Thymus (tissue), 11 donors: ENCODE measurements around the gene TBCCD1. TPM values are rescaled to one million over a fixed set of nuclear protein-coding genes. Genes with fewer than 3 reads are reported as not detected.
"Not testable (repeated sequence)": the region's sequence is repeated elsewhere in the genome, so short reads cannot be mapped to it uniquely, and the experiment has no call there.

Experiments used
- DNase-seq, 9 donors: peaks; one replicate each; pipeline ENCODE4 v3.0.0-alpha.2; 2013; ENCODE audit warnings: low spot score in 9 of 9, low read depth in 6 of 9, missing footprints in 1 of 9
- H3K27ac ChIP-seq, 2 donors: one replicate each; pipeline ENCODE4 v1.5.1; 2013; ENCODE audit warnings: control low read depth in 1 of 2, low read depth in 1 of 2, low read length in 1 of 2, mild to moderate bottlenecking in 1 of 2, moderate library complexity in 1 of 2
- H3K27me3 ChIP-seq, 2 donors: one replicate each; pipeline ENCODE4 v1.5.1; 2013; ENCODE audit warnings: low read length in 1 of 2; ENCODE audit not compliant: control insufficient read depth in 2 of 2, insufficient read depth in 1 of 2
- H3K36me3 ChIP-seq, 2 donors: one replicate each; pipeline ENCODE4 v1.5.1; 2013; ENCODE audit warnings: low read length in 1 of 2, mild to moderate bottlenecking in 1 of 2, moderate library complexity in 1 of 2; ENCODE audit not compliant: control insufficient read depth in 2 of 2, insufficient read depth in 2 of 2
- H3K4me1 ChIP-seq, 2 donors: one replicate each; pipeline ENCODE4 v1.5.1; 2013; ENCODE audit warnings: low read length in 2 of 2; ENCODE audit not compliant: control insufficient read depth in 2 of 2, insufficient read depth in 2 of 2
- H3K4me3 ChIP-seq, 2 donors: one replicate each; pipeline ENCODE4 v1.5.1; 2013; ENCODE audit warnings: low read length in 2 of 2, control low read depth in 1 of 2, mild to moderate bottlenecking in 1 of 2
- H3K9me3 ChIP-seq, 2 donors: one replicate each; pipeline ENCODE4 v1.5.1; 2013; ENCODE audit warnings: low read length in 1 of 2, mild to moderate bottlenecking in 1 of 2; ENCODE audit not compliant: control insufficient read depth in 2 of 2, insufficient read depth in 1 of 2
- WGBS: extraction: QIAGEN DNeasy Blood & Tissue Kit; methylation state at CpG from one replicate; pipeline ENCODE4 v1.1.7; 2013; 5-methylcytosine and 5-hydroxymethylcytosine counted together
- polyA plus RNA-seq: library from polyadenylated mRNA; stranded (reverse); fragments of 200-250 nt; gene quantifications from one replicate; pipeline ENCODE4 v1.2.3, GENCODE V29; 2013
- total RNA-seq: library from RNA; stranded (reverse); fragments of 120-200 nt; gene quantifications from one replicate; pipeline ENCODE4 v1.2.4, GENCODE V29; 2013
- donor health status: healthy.

The TBCCD1 gene
- total and polyA plus RNA-seq, 2 donors = 7.3 to 14.2 TPM

DNA sequence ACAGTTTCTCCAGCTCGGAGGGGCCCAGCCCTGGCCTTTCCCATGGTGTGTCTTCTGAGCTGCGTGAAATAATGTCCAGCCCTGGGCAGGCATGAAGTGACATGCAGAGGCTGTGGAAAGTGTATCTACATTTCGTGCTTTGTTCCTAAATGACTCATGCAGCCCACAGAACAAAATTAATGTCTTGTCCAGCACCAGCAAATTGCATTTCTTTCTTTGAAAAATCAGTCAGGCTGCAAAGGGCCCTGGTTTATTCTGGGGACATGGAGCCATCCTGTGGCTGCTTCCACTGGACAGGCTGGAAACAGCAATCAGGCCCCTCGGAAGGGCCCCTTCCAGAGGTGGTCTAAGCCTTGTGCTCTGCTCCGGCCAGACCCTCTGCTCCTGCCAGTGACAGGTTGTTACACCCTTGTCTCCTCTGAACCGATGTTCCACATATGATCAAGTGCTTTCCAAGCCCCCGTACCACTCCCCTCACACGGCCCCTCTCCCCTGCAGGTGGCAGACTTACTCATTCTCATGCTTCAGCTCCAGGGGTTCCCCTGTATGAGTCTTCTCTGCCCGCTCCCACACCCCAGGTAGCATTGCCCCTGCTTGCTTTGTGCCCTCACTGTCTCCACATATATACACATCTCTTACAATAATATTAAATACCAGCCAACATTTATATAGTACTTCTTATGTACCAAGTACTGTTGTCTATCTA, 56.6 kb downstream of the TBCCD1 start:
- 92% methylated on average over 9 of the region's 9 CpGs for WGBS
- no peak for DNase-seq
- H3K27me3 ChIP-seq = no peaks in the 10 kb centered on the region
- no peaks in the 10 kb centered on the region for H3K36me3 ChIP-seq
- no peaks in the 10 kb centered on the region for H3K9me3 ChIP-seq
- H3K27ac ChIP-seq = no peak overlapping the region
- no peak overlapping the region for H3K4me3 ChIP-seq
- H3K4me1 ChIP-seq = peaks cover 11 to 24% of the 10 kb centered on the region in 2 donors

DNA sequence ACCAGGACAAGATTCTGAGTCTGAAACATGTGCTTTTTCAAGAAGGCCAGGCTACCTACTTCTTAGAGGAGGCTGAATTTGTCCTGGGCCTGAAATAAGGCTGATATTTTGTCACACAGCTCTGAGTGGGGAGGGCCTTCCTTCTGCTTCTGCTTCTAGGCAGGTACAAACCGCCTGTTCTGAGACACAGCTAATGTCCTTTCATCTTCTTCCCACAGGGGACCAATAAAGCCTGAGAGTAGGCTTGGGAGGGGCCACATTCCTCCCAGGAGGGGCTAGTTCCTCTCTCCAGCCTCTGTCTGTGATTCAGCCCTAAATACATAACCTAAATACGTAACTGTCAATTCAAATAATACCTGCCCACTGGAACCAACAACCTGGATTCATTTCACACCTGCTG, 57.7 kb downstream of the TBCCD1 start:
- H3K27ac ChIP-seq = no peak overlapping the region
- H3K4me3 ChIP-seq = no peak overlapping the region
- no peaks in the 10 kb centered on the region for H3K9me3 ChIP-seq
- no peak for DNase-seq
- H3K27me3 ChIP-seq = no peaks in the 10 kb centered on the region
- WGBS = 58% methylated on average over 2 of the region's 2 CpGs
- H3K36me3 ChIP-seq = no peaks in the 10 kb centered on the region
- H3K4me1 ChIP-seq = peaks cover under 1 to 13% of the 10 kb centered on the region in 2 donors

DNA sequence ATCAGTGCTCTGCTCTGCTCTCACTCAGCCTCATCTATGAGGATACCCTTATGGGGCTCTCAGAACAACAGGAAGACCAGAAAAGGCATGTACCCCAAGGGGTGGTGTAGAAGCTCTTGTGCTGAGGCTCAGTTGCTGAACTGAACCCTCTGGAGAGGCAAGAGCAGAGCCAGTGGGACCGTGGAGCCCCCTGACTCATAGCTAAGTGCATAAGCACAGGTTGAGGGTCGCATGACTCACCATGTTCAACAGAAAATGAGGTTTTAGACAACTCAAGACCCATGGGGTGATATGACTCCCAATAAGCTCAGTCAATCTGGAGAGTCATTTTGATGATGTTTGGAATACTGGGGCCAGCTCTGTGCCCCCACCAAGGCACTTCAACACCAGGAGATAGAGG, 60.3 kb downstream of the TBCCD1 start:
- WGBS = 95% methylated on average over 2 of the region's 2 CpGs
- no peaks in the 10 kb centered on the region for H3K9me3 ChIP-seq
- H3K36me3 ChIP-seq = no peaks in the 10 kb centered on the region
- H3K27ac ChIP-seq = no peak overlapping the region
- H3K4me1 ChIP-seq = peaks cover 0 to 16% of the 10 kb centered on the region in 2 donors
- no peak overlapping the region for H3K4me3 ChIP-seq
- H3K27me3 ChIP-seq = no peaks in the 10 kb centered on the region
- no peak for DNase-seq

DNA sequence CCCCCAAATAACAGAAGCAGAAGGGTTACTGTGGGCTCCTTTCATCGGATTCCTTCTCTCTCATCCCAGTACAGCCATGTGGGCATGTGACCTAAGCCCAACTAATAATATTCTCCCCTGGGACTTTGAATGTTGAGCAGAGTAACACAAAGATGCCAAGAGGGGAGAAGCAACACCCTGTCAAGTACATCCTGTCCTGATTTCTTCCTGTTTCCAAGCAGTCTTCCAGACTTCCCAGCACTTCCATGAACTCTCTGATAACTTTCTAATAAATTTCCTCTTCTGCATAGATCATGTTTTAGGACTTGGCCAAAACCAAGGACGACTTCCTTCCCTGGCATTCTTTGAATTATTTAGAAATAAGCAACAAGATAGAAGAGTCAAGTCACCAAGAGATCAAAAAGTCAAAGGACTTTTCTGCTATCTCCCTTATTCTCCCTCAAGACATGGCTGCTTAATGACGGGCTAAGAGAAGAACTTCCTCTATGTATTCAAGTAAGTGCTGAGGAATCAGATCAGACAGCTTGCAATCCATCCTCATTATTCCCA, 60.9 kb downstream of the TBCCD1 start:
- WGBS = 95% methylated on average over 3 of the region's 3 CpGs
- H3K27ac ChIP-seq = no peak overlapping the region
- no peak overlapping the region for H3K4me3 ChIP-seq
- no peaks in the 10 kb centered on the region for H3K27me3 ChIP-seq
- no peaks in the 10 kb centered on the region for H3K36me3 ChIP-seq
- DNase-seq = no peak
- H3K4me1 ChIP-seq = peaks cover 0 to 16% of the 10 kb centered on the region in 2 donors
- H3K9me3 ChIP-seq = no peaks in the 10 kb centered on the region

DNA sequence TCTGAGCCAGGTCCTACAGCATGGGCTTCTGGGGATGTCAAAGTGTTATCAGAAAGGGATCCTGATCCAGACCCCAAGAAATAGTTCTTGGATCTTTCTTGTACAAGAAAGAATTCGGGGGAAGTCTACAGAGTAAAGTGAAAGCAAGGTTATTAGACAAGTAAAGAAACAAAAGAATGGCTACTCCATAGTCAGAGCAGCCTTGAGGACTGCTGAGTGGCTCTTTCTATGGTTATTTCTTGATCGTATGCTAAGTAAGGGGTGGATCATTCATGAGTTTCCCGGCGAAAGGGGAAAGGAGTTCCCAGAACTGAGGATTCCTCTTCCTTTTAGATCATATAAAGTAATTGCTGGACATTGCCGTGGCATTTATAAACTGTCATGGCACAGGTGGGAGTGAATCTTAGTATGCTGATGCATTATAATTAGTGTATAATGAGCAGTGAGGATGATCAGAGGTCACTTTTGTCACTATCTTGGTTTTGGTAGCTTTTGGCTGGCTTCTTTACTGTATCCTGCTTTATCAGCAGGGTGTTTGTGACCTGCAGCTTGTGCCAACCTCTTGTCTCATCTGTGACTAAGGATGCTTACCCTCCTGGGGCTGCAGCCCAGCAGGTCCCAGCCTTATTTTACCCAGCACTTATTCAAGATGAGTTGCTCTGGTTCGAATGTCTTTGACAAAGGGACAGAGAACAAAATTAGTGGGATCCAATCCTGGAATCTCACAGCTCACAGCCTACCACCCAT, 64.0 kb downstream of the TBCCD1 start:
- no peaks in the 10 kb centered on the region for H3K36me3 ChIP-seq
- H3K27ac ChIP-seq = no peak overlapping the region
- no peaks in the 10 kb centered on the region for H3K27me3 ChIP-seq
- DNase-seq = no peak
- peaks cover 0 to 6% of the 10 kb centered on the region in 2 donors for H3K4me1 ChIP-seq
- WGBS = 80% methylated on average over 6 of the region's 6 CpGs
- H3K9me3 ChIP-seq = no peaks in the 10 kb centered on the region
- no peak overlapping the region for H3K4me3 ChIP-seq

DNA sequence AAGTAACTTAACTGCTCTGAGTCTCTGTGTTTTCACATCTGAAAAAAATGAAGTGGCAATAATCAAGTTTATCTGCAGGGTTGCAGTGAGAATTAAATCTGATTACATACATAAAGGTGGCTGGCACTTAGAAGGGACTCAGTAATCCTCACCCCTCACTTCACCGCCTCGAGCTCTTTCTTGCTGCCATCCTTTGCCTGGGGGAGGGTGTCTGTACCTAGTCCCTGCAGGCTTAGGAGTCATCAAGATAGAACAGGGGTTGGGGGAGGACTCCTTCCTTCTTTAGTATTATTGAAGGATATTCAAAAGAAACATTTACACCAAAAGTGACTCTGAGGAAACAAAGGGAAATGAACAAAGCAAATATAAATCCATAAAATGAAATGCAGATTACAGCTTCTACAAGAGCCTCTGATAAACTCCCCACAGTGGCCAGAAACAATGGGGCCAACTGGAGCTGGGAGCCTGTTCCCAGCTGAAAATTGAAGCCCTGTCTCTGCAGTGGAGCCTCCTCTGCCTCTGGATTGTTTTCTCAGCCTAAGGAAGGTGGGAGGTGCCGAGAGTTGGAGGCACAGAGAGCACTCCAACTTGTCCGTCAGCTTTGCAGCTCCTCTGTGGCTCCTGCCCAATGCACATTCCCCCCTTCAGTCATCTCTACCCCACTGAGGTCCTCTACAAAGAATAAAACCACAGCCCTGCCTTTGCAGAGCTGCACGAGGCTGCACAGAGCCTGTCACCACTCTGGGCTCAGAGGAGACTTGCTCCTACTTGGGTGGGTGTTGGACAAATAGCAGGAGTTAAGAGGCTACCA, 64.8 kb downstream of the TBCCD1 start:
- DNase-seq = peak in 1 of 9 donors; percentile 27
- Histone ChIP-seq H3K9me3 (no peaks in the 10 kb centered on the region), H3K27ac (no peak overlapping the region), H3K4me1 (peaks cover 0 to 6% of the 10 kb centered on the region in 2 donors), H3K4me3 (no peak overlapping the region), H3K27me3 (no peaks in the 10 kb centered on the region), H3K36me3 (no peaks in the 10 kb centered on the region)
- WGBS = 40% methylated on average over 5 of the region's 5 CpGs

DNA sequence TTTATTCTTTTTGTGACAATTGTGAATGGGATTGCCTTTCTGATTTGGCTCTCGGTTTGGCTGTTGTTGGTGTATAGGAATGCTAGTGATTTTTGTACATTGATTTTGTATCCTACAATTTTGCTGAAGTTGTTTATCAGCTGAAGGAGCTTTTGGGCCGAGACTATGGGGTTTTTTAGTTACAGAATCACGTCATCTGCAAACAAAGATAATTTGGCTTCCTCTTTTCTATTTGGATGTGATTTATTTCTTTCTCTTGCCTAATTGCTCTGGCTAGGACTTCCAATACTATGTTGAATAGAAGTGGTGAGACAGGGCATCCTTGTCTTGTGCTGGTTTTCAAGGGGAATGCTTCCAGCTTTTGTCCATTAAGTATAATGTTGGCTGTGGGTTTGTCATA, 67.2 kb downstream of the TBCCD1 start:
- not testable (repeated sequence) for H3K36me3 ChIP-seq, H3K4me1 ChIP-seq, H3K27ac ChIP-seq, H3K9me3 ChIP-seq, H3K27me3 ChIP-seq, DNase-seq, H3K4me3 ChIP-seq
- 86% methylated on average over 3 of the region's 3 CpGs for WGBS

DNA sequence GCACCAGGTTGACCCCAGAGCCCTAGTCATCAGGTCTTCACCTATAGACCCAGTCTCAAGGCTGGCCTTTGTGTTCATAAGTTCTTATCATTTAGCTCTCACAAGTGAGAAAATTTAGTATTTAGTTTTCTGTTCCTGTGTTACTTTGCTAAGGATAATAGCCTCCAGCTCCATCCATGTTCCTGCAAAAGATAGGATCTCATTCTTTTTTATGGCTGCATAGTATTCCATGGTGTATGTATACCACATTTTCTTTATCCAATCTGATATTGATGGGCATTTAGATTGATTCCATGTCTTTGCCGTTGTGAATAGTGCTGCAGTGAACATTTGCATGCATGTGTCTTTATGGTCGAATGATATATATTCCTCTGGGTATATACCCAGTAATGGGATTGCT, 69.1 kb downstream of the TBCCD1 start:
- DNase-seq, H3K4me1 ChIP-seq, H3K9me3 ChIP-seq, H3K27ac ChIP-seq, H3K27me3 ChIP-seq, H3K36me3 ChIP-seq, H3K4me3 ChIP-seq: not testable (repeated sequence)
- WGBS = 96% methylated on average over 2 of the region's 2 CpGs

DNA sequence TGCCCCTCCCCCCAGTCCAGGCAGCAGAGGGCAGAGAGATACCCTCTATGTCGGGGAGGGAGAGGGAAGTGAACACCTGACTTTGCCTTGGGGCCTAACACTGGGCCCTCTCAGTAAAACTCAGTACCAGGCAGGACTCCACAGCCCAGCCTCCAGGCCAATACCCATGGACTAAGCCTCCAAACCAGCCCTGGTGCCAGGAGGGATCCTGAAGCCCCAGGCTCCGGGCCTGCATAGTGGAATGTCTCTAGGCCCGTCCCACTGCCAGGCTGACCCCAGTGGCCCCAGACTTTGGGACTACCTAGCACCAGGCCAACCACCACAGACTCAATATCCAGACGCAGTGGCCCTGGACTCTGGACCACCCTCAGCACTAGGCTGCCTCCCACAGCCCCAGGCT, 69.5 kb downstream of the TBCCD1 start:
- Histone ChIP-seq H3K27me3 (no peaks in the 10 kb centered on the region), H3K4me3 (no peak overlapping the region), H3K27ac (no peak overlapping the region), H3K4me1 (peaks cover 0 to 3% of the 10 kb centered on the region in 2 donors), H3K9me3 (no peaks in the 10 kb centered on the region), H3K36me3 (no peaks in the 10 kb centered on the region)
- WGBS = 94% methylated on average over 4 of the region's 4 CpGs
- DNase-seq = no peak
